NCI-H1694 (cell line): ENCODE results near the gene ISG15.
"Not testable (repeated sequence)": the region's sequence is repeated elsewhere in the genome, so short reads cannot be mapped to it uniquely, and the experiment has no call there.

Source experiments
- DNase-seq: peaks from one replicate; lab custom pipeline; 2025; lab: John Stamatoyannopoulos, UW

The ISG15 gene

DNA sequence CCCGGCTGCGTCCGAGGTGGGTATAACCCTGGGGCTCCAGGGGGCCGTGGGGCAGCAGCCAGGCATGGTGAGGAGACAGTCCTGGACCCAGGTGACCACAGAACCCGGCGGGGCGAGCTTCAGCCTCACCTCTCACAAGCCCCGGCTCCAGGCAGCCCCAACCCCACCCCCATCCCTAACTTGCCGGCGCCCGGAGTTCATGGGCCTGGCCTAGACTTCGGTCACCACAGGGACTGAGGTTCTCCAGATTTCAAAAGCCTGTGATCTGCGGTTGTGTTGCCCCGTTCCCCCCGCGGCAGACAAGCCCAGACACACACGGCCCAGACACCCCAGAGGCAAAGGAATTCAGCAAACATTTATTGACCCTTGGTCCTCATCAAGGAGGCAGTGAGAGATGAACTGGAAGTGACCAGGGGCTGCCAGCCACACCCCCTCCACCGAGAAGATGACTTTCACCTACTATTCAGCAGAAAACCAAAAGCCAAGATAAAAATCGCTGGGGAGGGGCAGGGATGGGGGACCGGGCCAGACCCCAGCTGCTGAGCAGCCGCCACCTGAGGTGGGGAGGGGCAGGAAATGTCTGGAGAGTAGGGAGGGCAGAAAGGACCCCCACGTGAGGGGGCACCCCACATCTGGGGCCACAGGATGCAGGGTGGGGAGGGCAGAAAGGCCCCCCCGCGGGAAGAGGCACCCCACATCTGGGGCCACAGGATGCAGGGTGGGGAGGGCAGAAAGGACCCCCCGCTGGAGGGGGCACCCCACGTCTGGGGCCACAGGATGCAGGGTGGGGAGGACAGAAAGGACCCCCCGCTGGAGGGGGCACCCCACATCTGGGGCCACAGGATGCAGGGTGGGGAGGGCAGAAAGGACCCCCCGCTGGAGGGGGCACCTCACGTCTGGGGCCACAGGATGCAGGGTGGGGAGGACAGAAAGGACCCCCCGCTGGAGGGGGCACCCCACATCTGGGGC is 17.3 kb upstream of the ISG15 start:
- no peak for DNase-seq

DNA sequence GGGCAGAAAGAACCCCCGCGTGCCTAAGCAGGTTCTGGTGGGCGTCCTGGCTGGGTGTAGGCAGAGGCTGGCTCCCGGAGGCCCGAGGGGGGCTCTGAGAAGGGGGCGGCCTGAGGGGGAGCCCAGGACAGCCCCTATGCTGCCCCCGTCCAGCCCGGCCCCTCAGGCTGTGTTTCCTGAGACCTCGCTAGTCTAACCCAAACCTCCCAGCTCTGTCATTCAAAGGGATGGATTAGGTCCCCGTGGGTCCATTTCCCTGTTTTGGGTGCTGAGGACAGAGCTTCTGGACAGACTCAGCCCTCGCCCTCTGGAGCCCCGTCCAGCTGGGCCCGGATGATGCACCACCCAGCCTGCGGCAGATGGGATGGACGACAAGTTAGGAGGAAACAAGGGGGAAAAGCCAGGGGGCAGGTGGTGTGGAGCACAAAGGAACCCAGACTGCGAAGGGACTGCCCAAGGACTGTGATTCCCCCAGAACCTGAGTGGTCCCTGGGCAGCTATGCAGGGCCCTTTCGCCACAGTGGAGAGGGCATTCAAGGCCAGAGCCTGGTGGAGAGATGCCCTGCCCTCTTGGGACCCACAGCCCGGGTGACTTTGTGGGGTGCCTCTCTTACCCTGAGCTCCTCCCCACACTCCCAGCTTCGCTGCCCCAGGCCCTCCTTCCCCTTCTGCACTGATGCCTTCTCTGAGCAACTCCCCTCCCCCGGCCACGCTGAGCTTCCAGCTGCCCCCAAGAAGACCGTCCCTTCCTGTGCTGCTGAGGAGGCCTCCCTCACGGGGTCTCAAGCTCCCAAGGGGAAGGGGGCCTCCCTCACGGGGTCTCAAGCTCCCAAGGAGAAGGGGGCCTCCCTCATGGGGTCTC is 16.2 kb upstream of the ISG15 start:
- DNase-seq = no peak

- DNase-seq = no peak
Measured at GRCh38 chr1:997713-997992, 15.6 kb upstream of the ISG15 start.

- no peak for DNase-seq
Measured at GRCh38 chr1:997993-998744, 15.1 kb upstream of the ISG15 start.

DNA sequence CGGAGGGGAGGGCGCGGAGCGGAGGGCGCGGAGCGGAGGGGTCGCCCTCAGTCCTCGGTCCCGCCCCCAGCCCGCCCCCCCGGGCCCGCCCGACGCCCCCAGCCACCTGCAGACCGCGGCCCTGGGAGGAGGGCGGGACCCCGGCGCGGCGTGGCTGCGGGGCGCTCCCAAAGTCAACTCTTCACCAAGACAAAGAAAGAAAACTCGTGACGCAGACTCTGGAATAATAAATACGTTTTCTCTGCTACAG is 14.6 kb upstream of the ISG15 start:
- no peak for DNase-seq

DNA sequence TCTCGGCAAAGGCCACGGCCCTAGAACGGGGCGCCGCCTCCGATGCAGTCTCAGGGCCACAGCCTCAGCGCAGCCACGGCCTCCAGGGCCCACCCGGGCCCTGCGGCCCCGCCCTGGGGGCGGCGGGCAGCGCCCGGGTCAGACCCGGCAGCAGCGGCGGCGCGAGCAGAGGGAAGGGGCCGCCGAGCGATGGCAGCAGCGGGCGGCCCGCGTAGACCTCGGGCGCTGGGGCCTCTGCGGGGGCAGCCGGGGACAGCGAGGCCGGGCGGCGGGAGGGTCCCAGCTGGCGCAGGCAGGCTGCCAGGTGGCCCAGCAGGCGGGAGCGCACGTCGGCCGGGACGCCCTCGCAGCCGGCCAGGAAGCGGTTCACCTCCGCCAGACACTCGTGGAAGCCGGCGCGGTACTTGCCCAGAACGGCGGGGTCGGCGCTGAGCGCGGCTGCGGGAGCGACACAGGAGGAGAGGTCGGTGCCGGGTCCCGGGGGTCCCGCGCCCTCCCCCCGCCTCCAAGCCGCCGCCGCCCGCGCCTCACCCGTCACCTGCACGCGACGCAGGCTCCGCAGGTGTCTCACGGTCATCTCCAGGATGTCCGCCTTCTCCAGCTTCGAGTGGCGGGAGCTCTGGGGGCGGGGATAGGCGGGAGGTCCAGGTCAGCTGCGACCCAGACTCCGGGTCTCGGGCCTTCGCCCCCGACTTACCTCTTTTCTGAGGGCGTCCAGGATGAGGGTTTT is 14.1 kb upstream of the ISG15 start:
- no peak for DNase-seq

DNA sequence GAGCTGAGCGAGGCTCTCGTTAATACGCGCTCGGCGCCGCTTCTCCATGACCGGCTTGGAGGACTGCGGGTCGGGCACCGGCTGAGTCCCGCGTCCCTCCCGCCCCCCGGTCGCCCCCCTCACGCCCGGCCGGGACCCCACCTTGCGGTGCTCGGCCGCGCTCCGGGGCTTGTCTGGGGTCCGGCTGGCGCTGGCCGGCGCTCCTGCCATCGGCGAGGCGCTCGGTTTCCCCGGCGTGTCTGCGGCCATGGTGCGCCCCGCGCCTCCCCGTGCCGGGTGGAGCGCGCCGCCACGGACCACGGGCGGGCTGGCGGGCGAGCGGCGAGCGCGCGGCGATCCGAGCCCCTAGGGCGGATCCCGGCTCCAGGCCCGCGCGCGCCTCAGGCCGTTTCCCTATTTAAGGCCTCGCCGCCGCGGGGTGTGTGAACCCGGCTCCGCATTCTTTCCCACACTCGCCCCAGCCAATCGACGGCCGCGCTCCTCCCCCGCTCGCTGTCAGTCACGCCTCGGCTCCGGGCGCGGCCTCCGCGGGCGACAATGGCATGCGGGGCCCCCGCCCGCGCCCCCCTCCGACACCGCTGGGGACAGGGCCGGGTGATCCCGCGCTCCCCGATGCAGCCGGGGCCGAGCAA is 13.5 kb upstream of the ISG15 start, which contains the start of gene HES4:
TSS of gene HES4 (minus strand) at position 373 of the 632 bp plus-strand sequence. CDS start at position 249, 124 bp downstream.
- DNase-seq = peak; percentile 58

DNA sequence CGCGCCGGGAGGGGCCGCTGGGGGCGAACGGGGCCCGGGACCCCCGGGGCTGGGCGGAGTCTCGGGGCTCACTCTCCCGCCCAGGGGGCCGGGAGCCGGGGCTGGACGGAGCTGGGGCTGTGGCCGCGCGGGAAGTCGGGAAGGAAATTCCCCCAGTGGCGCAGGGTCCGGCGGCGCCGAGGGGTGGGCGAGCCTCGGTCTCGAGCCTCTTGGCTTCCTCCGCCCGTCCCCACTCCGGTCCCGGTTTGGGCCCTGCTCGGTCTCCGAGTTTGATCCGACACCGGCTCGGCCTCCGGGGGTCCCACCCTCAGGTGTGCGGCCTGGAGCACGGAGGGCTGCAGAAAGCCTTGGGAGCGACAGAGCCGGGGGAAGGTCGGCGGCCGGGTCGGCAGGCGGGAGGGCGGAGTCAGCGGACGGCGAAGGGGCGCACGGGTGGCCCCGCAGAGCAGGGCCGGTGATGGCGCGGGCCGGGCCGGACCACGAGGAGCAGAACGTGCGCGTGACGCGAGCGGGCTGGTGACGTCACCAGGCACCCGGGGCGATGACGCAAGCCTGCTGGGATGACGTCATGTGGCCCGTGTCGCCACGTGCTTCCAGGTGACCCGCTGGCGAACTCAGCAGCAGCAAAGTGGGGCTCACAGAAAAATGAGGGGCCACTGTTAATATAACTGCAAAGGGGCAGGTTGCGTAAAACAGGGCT is 12.8 kb upstream of the ISG15 start:
- peak; percentile 35 for DNase-seq

DNA sequence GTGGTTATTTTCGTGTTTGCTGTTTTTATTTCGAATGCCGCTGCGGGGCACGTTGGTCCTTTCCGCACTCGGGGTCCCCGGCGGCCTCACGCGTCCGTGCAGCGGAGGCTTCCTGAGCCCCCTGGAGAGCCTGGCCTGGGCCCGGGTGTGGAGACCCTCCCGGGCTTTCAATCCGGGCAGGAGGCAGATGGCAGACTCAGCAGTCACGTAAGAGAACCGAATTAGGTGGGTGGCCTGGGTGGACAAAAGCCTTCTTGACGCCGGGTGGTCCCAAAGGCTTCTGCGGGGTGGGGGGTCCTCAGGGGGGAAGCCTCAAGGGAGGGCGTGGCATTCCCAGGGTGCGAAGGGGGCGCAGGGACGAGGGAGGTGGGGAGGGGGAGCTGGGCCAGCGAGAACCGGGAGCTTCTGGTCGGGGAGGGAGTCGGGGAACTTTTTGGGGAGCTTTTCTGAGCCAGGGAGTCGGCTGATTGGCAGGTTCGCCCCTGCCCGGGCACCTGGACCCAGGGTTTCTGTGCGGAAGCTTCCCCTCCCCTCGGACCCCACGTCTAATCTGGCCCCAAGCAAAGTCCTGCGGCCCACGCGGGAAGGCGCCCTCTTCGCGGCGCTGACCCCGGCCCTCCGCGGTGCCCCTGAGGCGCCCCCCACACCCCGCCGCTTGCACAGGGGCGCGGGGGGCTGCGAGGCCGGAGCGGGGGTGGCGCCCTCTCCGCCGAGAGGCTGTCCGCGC is 12.1 kb upstream of the ISG15 start:
- no peak for DNase-seq

GRCh38 chr1:1003618-1004419 is 9.5 kb upstream of the ISG15 start:
- no peak for DNase-seq

- no peak for DNase-seq
Measured at GRCh38 chr1:1004420-1004779, 8.9 kb upstream of the ISG15 start.

GRCh38 chr1:1004780-1005697 is 8.3 kb upstream of the ISG15 start:
- DNase-seq = no peak

DNA sequence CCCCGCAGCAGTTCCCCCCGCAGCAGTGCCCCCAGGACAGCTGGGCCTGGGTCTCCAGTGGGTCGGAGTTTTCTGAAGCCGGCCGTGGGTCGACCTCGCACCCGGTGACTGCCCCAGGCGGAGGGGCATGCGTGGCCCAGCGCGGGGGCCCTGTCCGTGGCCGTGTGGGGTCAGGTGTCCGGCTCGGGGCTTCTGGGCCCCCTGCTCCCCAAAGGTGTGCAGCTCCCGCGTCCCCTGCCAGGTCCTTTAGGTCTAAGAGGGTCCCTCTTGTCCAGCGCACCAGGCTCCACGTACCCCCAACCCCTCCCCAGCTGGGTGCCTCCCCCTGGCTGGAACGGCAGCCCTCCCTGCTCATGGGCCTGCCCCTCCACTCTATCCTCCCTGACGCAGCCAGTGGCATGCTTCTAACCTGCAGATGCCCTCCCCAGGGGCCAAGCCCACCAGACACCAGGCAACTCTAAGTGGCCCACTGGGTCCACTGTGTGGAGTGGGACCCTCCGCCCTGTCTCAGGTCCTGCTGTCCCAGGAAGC is 7.5 kb upstream of the ISG15 start:
- DNase-seq = no peak

- DNase-seq = no peak
Measured at GRCh38 chr1:1006305-1007159, 6.8 kb upstream of the ISG15 start.

DNA sequence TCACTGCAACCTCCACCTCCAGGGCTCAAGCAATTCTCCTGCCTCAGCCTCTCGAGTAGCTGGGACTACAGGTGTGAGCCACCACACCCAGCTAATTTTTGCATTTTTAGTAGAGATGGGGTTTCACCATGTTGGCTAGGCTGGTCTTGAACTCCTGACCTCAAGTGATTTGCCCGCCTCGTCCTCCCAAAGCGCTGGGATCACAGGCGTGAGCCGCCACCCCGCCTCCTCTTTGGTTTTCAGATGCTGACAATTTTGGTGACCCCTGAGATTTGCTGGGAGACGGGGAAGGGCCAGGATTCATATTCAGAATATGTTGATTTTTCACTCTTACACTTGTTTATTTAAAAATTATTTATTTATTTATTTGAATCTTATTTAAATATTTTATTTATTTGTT is 3.2 kb upstream of the ISG15 start:
- DNase-seq = not testable (repeated sequence)

GRCh38 chr1:1011396-1011949 is 1.8 kb upstream of the ISG15 start:
- no peak for DNase-seq

GRCh38 chr1:1012736-1013104 is 577 bp upstream of the ISG15 start:
- DNase-seq = not testable (repeated sequence)
